Fibroblast of villous mesenchyme (primary cell): Measurements from ENCODE around the gene TANGO6. TPM values are rescaled to one million over a fixed set of nuclear protein-coding genes. Genes with fewer than 3 reads are reported as not detected.

Experiments used
- DNase-seq: peaks from one replicate; pipeline ENCODE4 v3.0.0-alpha.2; 2010; ENCODE audit warnings: low read depth
- H3K4me3 ChIP-seq: 2 replicates; pipeline ENCODE4 v1.5.1; 2011; ENCODE audit warnings: low read depth, mild to moderate bottlenecking, low read length
- CTCF ChIP-seq: IDR thresholded peaks from 2 replicates; pipeline ENCODE4 v1.5.1; 2012; ENCODE audit warnings: low read depth, mild to moderate bottlenecking, low read length; ENCODE audit not compliant: insufficient read depth
- total RNA-seq: library from RNA; depleted of rRNA; stranded (reverse); fragments of >200 nt; gene quantifications from 2 replicates; pipeline ENCODE4 v1.2.3, GENCODE V29; 2012

TANGO6 gene
- total RNA-seq, 1 donor: 37.1 TPM

- no peak overlapping the region for H3K4me3 ChIP-seq
- TF ChIP-seq CTCF: no peak
- DNase-seq: no peak
These were observed 111.7 kb downstream of the TANGO6 start for GRCh38 chr16:68954911-68955635.

DNA sequence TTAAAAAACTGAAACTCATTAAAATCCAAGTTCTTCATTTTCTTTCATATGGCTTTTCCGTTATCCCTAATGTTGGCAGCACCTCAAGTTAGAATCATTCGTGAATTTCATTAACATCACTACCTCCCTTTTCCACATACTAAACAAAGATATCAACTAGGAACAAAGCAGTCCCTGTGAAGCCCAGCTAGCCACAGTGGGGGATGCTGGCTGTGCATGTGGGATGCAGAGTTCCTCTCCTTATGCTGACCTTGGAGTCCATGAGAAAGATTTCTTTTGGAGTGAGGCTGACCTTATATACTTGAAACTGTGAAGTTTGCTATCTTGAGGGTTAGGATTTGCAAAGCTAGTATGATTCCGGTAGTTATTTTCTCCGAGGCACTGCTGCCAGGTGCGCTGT is 117.6 kb downstream of the TANGO6 start:
- TF ChIP-seq CTCF: no peak
- no peak overlapping the region for H3K4me3 ChIP-seq
- no peak for DNase-seq

DNA sequence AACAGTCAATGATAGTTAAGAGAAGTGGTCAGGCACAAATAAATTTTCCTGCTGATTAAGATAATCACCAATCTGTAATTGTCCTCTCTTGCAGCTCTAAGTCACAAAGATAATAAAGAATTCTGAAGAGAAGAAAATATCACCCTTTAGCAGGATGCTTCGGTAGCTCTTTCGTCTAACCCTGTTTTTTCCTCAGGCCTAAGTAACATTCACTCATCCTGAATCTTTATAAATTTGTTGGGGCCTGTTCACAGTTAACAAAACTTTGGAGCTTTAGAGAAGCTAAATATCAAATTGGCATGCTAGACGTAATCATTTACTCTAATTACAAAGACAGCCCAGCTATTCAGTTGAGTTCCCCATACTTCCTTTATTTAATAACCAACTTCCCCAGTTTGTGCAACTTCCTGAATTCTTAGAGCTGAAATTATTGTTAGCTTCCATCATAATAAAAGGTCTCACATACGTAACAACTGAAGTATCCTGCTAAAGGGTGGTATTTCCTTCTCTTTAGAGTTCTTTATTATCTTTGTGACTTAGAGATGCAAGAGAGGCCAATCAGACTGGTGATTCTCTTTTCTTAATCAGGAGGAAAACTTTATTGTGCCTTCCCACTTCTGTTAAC is 118.6 kb downstream of the TANGO6 start:
- DNase-seq: no peak
- TF ChIP-seq CTCF: no peak
- no peak overlapping the region for H3K4me3 ChIP-seq

DNA sequence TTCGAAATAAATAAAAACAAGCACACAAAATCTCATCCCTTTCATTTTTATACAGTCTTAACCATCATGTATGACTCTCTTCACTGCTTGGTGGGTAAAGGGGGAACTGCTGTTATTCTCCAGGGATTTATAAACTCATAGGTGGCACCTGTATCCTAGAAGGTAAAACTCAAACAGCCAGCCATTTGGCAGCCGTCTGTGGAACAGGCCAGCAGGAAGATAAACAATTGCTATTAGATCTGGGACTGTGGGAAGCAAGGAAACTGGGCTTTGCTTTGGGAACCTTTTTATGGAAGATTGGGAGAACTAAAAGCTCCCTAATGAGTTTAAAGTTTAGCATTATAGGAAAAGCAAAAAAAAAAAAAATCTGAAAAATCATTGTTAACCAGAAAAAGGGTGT is 126.0 kb downstream of the TANGO6 start:
- no peak overlapping the region for H3K4me3 ChIP-seq
- TF ChIP-seq CTCF: no peak
- DNase-seq: no peak

DNA sequence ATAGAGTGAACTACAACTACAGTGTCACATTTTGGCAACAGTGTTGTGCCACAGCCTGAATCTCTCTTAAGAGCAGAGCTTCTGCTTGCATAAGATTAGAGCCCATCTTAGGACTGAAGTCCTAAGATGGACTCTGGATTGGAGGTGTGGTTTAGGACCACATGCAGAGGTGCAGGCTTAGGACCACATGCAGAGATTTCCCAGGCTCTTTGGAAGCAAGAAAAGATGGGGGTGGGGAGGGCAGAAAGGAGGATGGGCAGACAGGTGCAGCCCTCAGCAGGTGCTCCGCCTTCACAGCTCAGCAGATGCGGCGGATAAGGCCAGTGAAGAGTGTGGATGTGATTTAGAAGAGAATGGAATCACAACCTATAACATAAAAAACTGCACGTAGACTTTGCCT is 128.7 kb downstream of the TANGO6 start:
- TF ChIP-seq CTCF: no peak
- no peak for DNase-seq
- H3K4me3 ChIP-seq: no peak overlapping the region

- peak; percentile 48 for TF ChIP-seq CTCF
- DNase-seq: peak; percentile 54
- H3K4me3 ChIP-seq: no peak overlapping the region
These were observed 129.4 kb downstream of the TANGO6 start for GRCh38 chr16:68972720-68973119.
